Peyer's patch (tissue), 4 donors: ENCODE measurements around the gene SLC5A11.

Source experiments
- CTCF ChIP-seq, 6 experiments: fragments of 450-650 bp in 4 of 6; fragments of 200-600 bp in 2 of 6; sonication (generic) in 1 of 6; IDR thresholded peaks; one replicate each; pipeline ENCODE4 v1.5.1; 2017 to 2019; ENCODE audit warnings: antibody characterized with exemption in 6 of 6, mild to moderate bottlenecking in 3 of 6, moderate library complexity in 1 of 6
- POLR2A ChIP-seq, 2 donors: fragments of 450-650 bp; IDR thresholded peaks; one replicate each; pipeline ENCODE4 v1.5.1; 2017; ENCODE audit warnings: antibody characterized with exemption in 2 of 2, mild to moderate bottlenecking in 2 of 2, moderate library complexity in 2 of 2

DNA sequence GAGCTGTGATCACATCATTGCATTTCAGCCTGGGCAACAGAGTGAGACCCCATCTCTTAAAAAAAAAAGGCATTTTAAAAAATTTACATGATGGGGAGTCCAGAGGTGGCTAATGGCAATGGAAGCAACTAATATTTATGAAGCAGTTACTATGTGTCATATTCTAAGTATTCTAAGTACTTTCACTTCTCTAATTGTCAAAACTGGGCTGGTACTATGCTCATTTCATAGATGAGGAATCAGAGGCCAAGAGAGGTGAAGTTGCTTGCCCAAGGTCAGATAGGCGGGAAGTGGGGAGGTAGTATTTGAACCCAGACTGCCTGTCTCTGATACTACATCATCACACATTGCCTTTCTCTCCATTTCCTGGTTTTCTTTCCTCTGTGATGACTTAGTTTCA is 50.7 kb downstream of the SLC5A11 start:
- TF ChIP-seq CTCF (IDR thresholded peaks at IDR 0.05) (no peak), POLR2A (IDR thresholded peaks at IDR 0.05) (no peak)
